Activated CD4-positive, CD25-positive, alpha-beta regulatory T cell treated with anti-CD3 and anti-CD28 coated beads, Interleukin-2, amount 50 U/mL, for 24 hours (primary cell): ENCODE data around the gene CRYGC.
"Not testable (repeated sequence)": the region's sequence is repeated elsewhere in the genome, so short reads cannot be mapped to it uniquely, and the experiment has no call there.

Experiments used
- ATAC-seq, 2 donors: fragments of 150-1000 bp; cut with Tn5 transposase; one replicate each; pipeline ENCODE4 v1.10.0; 2021; ENCODE audit warnings: mild to moderate bottlenecking in 1 of 2, moderate library complexity in 1 of 2

CRYGC gene

DNA sequence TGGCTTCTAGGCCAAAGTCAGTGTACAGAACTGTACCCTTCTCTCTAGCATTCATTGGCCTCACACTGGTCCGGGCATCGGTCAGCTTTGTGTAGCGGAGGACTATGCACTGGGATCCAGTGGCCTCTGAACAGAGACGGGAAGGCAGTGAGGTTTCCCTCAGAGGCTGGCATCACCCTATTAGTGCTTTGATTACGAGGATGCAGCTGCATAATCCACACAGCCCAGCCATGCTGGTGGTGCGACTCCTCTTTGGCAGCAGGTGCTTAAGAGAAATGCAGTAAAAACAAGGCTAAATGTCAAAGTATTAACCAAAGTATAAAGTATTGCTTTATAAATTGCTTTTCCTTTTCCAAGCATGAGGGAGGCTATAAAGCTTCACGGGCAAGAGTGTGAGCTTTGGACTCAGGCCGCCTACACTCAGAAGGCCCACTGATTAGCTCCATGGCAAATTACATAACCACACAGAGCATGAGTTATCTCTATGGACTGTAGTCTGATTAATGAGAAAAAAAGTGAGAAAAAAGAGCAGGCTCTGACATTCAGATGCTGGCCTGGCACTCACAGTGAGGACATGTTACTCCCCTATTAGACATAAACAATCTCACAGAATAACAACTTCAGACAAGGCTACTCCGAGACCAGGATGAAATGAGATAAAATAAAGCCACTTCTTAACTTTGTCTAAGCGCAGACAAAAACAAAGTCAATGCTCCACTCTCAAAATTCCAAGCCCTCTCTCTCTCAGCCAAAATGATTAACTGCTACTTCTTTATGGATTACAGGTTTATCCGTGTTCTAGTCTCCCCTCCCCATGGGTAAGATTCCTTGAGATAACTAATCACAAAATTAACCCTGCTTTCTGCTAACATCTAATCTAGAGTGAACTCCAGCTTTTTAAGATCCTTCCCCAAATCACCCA, 6.4 kb upstream of the CRYGC start:
- ATAC-seq = no peak

DNA sequence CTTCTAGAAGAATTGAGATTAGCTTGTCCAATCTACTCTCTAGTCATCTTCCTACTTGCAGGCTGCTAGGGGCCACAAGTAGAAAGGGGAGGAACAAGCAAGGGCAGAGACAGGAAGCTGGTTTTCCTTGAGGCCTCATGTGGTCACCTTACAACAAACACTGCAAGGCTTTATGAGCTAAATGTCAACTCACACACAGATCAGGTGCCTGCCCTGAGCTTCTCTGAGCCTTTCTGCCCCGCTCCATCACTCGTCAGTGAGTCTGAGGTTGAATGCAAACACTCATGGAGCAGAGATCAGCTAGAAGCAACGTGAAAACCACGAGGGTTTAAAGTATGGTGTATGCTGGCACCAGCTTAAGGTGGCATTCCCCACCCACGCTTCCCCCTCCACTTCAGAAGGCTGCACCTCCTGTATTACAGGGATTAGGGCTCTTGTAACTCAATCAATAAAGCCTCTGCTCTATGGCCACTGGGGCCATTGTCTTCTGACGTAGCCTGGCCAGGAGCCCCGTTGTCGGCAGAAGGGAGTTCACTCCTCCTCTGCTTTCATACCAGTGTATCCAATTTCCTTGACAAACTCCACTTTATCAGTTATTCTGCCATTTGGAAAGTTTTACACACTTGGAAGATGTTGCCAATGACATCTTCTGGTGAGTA, 5.4 kb upstream of the CRYGC start:
- no peak for ATAC-seq

DNA sequence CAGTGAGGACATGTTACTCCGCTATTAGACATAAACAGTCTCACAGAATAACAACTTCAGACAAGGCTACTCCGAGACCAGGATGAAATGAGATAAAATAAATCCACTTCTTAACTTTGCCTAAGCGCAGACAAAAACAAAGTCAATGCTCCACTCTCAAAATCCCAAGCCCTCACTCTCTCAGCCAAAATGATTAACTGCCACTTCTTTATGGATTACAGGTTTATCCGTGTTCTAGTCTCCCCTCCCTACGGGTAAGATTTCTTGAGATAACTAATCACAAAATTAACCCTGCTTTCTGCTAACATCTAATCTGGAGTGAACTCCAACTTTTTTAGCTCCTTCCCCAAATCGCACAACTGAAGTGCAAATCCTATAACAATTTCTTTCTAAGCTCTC, 1.1 kb upstream of the CRYGC start:
- no peak for ATAC-seq

DNA sequence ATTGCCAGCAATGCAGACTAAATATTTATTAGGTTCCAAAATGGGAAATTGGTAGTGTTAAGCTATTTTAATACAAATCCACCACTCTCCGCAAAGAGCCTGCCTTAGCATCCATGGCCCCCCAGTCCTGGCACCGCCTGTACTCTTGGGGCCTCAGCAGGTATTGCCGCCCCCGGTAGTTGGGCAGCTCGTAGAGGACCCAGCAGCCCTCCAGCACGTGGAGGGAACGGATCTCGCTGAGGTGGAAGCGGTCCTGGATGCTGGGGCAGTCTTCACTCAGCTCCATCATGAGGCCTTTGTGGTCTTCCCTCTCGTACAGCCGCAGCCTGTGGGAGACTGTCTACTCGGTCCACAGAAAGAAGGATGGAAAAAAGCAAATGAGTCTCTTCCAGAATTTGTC, 1.5 kb downstream of the CRYGC start:
- no peak for ATAC-seq

DNA sequence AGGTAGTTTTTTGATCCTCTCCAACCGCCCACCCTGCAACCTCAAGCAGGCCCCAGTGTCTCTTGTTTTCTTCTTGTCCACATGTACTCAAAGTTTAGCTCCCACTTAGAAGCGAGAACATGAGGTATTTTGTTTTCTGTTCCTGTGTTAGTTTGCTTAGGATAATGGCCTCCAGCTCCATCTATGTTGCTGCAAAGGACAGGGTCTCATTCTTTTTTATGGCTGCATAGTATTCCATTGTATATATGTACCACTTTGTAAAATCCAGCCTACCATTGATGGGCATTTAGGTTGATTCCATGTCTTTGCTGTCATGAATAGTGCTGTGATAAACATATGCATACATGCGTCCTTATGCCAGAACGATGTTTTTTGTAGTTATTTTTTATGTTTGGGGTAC, 2.5 kb downstream of the CRYGC start:
- no peak for ATAC-seq

DNA sequence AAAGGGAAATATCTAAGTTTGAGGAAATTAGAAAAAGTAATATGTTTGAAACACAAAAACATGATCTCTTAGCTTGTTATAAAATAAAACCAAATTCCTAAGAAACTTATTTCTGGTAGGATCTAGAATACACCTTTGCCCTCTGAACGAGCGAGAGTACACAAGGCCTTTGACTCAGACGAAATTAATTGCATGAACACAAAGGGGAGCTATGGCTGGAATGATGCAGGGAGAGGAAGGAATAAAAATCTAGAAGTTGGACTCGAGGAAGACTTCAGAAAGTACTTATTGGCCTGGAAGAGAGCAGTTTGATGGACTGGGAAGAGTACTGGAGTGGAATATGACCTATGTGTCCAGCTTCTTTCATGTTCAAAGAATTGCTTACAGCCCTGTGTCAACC, 4.4 kb downstream of the CRYGC start:
- ATAC-seq = no peak

DNA sequence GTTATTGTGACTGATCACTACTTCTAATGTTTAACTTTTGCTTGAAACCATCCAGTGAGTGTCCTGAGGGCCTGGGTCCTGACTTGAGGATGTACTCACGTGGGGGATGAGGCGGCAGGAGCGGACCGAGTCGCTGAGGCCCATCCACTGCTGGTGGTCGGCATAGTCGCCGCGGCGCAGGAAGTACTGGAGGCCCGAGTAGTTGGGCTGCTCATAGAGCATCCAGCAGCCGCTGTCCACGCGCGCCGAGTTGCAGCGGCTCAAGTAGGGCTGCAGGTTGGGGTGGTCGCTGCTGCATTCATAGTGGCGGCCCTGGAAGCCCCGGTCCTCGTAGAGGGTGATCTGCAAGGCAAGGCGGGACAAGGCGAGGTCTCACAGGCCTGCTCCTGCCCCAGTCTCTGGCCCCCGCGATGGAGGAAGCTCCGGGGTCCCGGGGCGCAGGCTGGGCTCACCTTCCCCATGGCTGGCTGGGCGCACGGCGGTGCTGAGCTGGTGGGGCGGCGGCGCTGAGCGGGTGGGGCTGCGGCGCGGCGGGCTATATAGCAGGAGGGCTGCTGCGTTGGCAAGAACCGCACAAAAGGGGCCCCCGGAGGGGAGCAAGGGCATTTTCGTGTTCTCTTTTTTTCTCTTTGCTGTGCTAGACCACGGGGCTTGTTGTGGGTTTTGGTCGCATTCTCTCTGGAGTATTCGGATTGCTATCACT, 5.5 kb downstream of the CRYGC start, which contains the start of gene CRYGD:
CRYGD (minus strand) TSS at position 512 of the 703 bp plus-strand sequence; CDS start at position 461, 51 bp downstream.
- peak in 1 of 2 donors; percentile 25 for ATAC-seq

DNA sequence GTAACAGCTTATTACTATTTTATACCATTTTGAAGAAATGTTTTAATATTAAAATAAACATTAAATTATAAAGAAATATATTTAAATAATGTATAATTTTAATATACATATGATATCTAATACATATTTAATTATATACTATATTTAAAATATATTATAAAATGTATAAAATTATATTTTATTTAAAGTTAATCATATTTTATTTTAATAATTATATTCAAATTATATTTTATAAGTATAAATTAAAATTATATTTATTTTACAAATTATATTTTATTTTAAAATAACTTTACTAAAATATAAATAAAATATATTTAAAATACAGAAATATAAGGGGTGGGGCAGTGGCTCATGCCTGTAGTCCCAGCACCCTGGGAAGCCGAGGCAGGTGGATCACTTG, 7.4 kb downstream of the CRYGC start:
- no peak for ATAC-seq

DNA sequence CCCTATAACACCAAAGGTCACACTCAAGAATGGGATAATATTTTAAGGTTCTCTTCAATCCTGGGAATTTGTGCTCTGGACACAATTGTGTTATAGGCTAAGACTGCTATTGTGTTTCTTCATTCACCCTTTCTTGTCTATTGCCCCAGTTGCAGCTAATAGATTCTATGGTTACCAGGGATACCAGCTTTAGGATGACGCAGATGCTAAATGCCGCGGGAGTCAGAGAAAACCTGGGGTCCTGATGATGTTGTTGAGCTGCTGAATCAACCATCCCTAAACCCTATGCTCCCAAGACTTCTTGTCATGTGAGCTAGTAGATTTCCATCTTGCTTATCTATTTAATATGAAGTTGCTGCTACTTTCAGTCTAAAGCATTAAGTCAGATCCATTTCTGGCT, 10.7 kb downstream of the CRYGC start:
- ATAC-seq = no peak

DNA sequence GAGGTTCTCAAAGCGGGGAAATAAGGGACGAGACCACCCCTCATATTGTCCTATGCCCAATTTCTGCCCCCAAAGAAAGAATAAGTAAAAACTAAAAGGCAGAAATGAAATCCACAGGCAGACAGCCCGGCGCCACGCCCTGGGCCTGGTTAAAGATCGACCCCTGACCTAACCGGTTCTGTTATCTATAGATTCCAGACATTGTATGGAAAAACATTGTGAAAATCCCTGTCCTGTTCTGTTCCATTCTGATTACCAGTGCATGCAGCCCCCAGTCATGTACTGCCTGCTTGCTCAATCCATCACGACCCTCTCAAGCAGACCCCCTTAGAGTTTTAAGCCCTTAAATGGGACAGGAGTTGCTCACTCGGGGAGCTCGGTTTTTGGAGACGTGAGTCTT, 12.2 kb downstream of the CRYGC start:
- not testable (repeated sequence) for ATAC-seq

DNA sequence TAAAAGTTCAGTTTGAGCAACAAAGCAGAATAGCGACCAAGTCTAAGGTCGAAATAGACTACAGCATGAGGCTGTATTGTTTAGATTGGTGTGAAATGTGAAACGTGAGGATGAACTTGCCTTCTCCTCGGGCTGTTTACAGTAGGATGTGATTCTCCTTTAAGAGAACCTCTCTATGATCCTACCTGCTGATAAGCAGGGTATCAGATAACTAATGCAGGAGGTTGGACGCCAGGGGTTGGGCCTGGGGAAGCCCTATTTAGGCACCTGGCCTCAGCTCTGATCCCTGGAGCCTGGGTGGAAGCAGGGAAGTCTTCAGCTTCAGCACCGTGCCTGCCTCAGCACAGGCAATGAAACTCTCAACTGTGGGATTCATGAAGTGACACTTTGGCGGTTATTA, 16.7 kb downstream of the CRYGC start:
- ATAC-seq = no peak

DNA sequence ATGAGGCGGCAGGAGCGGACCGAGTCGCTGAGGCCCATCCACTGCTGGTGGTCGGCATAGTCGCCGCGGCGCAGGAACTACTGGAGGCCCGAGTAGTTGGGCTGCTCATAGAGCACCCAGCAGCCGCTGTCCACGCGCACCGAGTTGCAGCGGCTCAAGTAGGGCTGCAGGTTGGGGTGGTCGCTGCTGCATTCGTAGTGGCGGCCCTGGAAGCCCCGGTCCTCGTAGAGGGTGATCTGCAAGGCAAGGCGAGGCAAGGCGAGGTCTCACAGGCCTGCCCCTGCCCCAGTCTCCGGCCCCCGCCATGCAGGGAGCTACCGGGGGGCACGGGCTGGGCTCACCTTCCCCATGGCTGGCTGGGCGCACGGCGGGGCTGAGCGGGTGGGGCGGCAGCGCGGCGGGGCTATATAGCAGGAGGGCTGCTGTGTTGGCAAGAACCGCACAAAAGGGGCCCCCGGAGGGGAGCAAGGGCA, 17.3 kb downstream of the CRYGC start:
- ATAC-seq = not testable (repeated sequence)

DNA sequence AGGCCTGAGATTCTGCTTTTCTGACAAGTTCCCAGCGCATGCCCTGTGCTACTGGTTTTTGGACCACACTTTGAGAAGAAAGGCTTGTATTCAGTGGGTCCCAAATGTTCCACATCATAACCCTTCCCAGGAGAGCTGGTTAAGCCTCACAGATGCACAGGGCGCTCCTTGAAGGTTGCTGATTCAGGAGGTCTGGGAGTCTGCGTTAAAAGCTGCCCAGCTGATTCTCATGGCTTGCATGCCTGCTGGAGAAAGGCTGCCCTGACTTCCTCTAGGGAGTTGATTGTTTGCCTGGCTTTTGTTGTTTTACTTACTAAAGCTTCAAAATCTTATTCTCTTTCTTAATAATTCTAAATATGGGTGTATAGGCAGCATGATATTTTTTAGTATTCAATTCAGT, 26.0 kb downstream of the CRYGC start:
- ATAC-seq = no peak

DNA sequence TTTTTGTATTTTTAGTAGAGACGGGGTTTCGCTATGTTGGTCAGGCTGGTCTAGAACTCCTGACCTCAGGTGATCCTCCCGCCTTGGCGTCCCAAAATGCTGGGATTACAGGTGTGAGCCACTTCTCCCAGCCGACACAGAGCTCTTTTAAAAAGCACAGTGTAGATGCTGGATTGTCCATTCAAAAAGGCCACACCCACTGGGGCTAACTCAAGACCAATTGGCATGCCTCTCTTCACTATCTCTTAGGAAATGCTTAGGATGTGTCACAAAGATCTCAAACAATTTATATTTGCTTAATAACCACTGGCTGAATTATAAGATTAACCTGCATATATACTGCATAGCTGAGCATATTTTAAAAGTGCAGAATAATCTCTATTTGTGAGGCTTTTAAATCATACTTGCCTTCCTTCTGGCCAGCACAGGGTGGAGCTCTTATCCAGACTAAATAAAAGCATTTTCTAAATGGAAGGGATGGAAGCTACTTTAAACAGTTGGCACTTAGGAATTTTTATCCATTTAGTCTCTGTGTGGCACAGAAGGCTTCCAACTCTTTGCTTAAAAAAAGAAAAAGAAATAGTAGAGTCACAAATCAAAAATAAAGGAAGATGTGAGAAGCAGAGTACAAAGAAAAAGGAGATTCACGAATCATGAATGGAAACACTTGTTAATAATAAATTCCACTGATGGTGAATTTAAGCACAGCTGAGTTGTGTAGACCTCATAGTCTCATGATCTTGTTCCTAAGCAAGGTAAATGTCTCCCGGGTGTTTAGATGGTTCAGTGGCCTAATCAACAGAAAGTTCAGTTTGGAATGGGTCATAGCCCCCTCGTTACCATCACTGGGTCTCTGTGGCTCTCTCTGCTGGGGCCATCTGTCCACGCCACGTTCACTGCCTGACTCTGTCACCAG, 27.7 kb downstream of the CRYGC start:
- no peak for ATAC-seq

DNA sequence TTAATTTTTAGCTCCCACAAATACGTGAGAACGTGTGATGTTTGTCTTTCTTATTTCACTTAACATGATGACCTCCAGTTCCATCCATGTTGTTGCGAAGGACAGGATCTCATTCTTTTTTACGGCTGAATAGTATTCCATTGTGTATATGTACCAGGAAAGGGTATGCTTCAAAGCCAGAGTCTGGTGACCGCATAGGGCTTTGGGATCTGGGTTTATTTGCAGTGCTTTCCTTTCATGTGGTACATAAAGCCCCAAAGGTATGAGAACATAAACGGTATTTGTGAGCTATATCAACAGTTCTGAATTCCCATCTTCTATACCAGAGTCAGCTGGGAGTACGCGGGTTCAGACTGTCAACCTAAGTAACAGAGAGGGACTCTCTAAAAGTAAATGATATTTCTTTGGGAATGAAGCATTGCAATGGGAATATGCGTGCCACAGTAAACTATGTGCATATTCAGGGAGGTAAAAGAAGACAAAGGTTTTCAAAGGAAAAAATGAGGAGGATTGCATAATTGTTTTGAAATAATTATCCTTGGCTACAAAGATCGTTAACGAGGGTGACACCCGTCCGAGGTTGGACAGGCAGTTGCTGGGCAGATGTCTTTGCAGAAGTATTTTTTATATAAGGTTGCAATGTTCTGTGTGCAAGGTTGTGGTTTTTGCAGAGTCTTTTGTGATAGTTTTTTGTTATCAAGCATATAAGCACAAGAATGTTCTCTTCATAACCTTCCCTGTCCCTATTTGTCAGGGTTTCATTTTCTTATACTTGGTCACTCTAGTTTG, 29.8 kb downstream of the CRYGC start:
- ATAC-seq = peak in 1 of 2 donors; percentile 12

DNA sequence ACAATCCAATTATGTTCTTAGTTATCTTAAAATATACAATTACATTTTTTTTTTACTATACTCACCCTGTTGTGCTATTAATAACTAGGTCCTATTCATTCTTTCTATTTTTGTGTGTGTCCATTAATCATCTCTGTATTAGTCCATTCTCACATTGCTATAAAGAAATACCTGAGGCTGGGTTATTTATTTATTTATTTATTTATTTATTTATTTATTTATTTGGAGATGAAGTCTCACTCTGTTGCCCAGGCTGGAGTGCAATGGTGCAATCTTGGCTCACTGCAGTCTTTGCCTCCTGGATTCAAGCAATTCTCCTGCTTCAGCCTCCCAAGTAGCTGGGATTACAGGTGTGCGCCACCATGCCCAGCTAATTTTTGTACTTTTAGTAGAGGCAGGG, 30.9 kb downstream of the CRYGC start:
- ATAC-seq = not testable (repeated sequence)

DNA sequence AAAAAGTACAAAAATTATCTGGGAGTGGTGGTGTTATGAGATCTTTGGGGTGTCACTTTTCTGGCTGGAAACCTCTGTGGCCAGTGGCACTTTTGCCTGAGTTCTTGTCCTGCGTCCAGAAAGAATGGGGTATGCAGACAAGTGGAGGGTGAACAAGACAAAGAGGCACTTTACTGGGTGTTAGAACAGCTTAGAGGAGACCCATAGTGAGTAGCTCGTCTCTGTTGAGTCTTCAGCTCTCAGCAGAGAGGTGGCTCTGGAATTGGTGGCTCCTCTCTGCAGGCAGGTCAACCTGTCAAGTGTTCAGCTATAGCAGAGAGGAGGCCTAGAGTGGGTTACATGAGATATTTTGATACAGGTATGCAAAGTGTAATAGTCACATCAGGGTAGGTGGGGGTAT, 31.4 kb downstream of the CRYGC start:
- ATAC-seq = no peak

DNA sequence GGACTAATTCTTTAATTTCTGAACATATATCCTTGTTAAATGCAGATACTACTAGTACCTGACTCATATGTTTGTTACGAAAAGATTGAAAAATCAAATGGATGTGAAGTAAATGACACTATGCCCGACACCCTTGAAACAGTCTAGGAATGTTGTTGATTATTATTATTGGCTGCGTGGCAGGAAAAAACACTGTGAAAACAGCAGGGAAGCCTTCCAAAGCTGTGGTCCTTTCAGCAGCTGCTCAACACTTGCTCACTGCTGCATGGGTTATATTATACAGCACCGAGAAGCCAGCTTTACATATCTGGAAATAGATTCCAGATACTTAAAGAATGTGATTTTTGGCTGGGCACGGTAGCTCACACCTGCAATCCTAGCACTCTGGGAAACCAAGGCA, 31.8 kb downstream of the CRYGC start:
- ATAC-seq = no peak

DNA sequence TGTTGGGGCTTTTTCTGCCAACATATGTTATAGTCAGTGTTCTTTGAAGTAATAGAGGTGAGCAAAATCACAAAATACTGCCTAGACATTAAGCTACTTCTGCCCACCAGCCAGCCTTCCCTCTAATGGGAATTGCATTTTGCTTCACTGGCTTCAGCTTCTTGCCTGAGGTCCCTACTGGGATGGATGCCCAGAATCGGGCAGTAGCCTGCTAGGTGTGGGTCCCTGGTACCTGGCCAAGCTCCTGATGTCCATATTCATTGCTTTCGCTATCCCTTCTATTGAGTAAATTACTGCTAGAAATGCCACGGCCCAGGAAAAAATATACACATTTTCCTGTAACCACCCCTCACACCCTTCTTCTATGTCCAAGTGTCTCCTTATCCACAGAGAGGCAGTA, 32.3 kb downstream of the CRYGC start:
- ATAC-seq = no peak

DNA sequence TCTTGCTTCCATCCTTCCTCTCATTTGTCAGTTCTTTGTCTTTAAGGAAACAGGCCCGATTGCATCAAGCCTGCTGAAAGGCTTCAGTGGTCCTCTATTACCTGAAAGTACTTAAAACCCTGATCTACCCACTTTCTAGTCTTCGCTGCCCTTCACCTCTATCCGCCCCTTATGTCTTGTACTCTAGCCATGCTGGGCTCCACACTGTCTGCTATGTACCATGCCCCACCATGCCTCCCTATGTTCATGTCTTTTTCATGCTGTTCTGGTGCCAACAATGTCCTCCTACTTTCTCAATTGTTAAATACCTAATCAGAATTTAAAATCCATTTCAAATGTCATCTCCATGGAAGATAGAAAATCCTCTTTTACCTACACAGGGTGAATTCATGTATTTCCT, 33.5 kb downstream of the CRYGC start:
- no peak for ATAC-seq

DNA sequence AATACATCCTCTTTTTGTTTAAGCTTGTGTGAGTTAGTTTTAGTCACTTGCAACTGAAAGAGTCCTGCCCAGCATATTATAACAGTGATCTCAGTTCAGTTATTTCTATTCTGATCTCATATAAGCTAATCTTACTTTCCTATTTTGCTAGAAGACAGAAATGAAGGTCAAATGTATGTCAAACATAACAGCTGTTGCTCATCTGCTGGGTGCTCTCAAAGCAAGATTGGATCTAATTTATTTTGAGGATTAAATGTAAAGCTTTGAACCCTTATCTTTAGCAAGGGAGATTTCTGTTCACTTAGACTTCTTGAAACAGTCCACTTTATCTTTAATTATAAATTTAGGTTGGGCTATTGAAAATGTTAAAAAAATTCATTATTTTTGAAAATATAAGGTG, 36.5 kb downstream of the CRYGC start:
- ATAC-seq = no peak
